Stimulated activated CD4-positive, alpha-beta T cell treated with anti-CD3 and anti-CD28 coated beads, Interleukin-12 subunit alpha, Interleukin-12 subunit beta, amount 100 ng/mL, for 24 hours (primary cell): ENCODE results near the gene FOXA1.

Experiments used
- DNase-seq, 2 experiments: peaks; one replicate each; pipeline ENCODE4 v3.0.0-alpha.2; 2020; ENCODE audit warnings: low read depth in 2 of 2

FOXA1 gene

DNA sequence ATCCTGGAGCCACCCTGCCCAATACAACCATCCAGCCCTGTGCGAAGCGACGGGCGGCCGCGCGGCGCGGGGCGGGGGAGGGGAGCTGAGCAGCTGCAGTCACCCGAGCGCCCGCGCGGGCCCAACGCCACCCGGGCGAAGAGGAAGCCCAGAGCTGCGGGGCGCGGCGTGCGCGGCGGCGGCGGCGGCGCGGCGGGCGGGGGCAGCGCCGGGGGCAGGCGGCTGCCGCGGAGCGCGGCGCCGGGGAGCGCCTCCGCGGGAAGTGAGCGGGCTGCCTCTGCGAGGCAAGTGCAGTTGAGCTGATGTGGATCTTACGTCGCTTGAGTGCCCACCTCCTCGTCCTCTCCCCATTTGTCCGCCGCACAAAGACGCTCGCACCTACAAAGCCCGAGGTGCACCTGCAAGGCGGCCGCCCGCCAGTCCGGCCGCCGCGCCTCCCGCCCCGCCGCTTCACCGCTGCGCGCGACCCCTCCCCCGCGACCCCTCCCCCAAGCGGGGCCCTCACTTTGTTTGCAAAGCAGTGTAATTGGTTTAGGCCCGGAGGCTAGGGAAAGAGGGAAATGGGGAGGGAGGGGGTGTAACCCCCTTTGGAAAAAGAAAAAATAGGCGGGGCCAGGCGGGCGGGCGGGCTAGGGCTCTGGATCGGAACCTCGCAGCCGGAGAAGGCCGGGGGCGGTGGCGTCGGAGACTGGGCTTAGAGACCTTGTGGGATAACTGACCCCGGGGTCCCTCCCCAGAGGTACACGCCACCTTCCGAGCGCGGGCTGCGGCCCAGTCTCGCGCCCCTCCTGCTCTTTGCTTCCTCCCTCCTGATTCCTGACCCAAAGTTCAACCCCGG, at the start of gene FOXA1, which contains the start of gene TTC6:
Gene FOXA1 (minus strand): TSS at position 279 of the 838 bp plus-strand sequence. CDS start 277 bp downstream, at position 2.
Gene TTC6 (plus strand): TSS at position 659 of the 838 bp plus-strand sequence. CDS start 26,436 bp downstream, outside the sequence.
- DNase-seq = no peak

GRCh38 chr14:37643701-37644100, 48.7 kb upstream of the FOXA1 start:
- DNase-seq = no peak

DNA sequence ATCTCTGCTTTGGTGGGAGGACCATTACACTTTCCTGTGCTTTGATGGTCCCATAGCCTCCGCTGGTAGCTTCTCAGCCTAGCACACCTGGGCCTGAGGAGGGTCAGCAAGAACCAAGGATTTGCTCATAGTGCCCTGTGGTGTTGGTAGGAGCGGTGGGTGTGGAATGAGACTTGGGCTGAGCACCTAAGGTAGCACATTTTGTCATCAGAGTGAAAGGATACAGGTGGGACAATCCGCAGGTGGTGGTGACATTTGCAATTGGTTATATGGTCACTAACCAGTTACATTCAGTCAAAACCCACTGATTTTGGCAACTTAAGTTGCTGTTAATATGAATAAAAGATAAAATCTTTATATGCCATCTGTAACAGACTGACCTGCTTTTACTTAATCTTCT, 47.1 kb upstream of the FOXA1 start:
- DNase-seq = no peak

DNA sequence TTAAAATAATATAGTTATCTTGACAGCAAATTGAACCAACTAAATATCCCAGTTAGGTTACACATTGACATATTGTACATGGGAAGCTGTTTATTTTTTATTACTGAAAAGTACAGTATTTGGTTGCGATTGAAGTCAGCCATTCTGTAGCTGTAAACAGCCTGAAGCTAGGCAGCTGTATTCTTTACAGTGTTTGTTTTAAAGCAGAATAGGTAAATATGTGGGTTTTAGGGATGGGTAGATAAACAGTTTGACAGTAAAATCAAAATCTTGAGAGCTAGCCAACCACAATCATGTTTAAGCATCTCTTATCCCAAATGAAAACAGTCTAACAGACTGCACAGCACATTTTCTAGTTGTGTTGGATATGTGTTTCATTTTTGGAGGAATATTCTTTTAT, 46.1 kb upstream of the FOXA1 start:
- no peak for DNase-seq

DNA sequence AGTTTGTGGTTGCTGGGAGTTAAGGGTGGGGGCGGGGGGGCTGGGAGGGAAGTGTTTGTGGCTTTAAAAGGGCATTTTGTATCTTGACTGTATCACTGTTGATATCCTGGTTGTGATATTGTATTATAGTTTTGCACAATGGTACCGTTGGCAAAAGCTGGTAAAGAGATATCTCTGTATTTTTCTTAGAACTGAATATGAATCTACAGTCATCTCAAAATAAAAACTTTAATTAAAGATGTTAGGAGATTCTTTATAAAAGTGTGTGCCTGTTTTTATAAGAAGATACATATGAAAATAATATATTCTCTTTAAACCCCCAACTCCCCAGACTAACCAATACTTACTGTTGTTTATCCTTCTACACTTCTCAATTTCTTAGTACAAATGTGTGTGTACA, 43.5 kb upstream of the FOXA1 start:
- no peak for DNase-seq

GRCh38 chr14:37637341-37637740, 42.3 kb upstream of the FOXA1 start:
- no peak for DNase-seq

DNA sequence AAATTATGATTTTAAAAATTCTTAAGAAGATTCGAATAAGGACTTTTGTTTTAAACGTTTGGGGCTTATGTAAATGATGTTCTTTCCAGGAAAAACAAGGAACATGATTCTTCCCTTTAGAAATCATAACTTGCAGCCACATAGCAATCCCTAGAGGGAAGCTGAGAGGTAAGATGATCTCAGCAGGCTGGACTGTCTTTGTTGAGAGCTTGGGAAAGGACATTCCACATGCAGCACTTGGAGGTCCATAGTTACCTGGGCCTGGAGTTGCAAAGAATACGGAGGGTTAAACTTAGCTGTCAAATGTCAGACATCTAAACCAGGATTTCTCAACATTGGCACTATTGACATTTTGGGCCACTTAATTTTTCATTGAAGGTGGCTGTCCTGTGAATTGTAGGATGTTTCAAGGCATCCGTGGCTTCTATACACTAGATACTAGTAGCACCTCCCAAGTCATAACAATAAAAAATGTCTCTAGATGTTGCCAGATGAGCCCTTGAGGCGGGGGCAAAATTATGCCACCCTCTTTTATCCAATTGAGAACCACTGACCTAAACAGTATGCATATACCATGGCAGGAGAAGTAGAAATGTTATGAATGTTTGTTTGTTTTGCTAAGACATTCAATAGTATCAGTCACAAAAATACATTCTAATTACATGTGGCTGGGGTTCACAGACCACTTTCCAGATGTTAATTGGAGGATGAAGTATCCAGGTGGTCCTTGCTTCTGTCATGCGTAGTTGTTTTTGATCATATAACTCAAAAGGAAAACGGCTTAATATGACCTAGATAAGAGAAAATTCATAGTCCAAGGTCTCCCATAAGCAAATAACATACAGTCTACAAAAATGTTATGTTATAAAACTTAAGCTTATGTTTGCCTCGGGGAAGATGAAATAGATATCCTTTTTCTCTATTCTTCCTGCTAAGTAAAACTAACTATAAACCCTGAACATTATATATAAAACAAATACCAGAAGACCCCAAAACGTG, 30.8 kb upstream of the FOXA1 start:
- no peak for DNase-seq

DNA sequence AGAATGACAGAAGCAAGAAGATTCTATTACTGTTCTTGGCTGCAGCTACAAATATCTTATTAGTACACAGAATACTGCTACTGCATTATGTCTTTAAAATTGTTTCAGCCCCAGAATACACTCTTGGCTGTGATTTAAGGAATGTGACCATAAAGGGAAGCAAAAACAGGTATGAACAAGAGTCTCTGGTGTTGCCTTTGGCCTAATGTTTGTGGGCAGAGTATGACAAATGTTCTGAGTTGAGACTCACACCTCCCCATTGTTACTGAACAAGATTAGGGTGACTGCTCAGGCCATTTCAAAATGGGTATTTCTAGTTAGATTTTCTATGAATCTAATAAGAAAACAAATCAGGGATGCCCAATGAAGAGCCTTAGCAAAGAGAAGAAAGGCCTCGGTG, 28.9 kb upstream of the FOXA1 start:
- no peak for DNase-seq

GRCh38 chr14:37623426-37623951, 28.4 kb upstream of the FOXA1 start:
- no peak for DNase-seq

- no peak for DNase-seq
Observed at GRCh38 chr14:37622231-37622923, 27.3 kb upstream of the FOXA1 start.

DNA sequence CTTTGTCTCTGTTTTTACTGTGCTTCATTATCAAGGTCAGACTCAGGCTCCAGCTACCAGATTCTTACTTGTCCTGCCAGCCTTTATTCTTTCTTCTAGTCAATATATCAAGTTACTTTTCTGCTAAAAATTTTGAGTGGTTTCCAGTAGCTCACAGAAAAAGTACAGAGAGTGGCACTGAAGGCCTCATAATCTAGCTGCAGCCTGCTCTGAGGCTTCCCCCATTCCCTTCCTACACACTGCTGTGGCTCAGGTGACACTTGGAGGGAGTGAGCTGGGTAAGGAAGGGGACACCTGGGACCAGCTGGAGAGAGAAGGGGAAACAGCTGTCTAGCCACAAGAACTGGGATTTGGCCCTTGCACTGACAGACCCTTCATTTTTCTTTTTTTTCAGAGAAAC, 25.8 kb upstream of the FOXA1 start:
- no peak for DNase-seq

DNA sequence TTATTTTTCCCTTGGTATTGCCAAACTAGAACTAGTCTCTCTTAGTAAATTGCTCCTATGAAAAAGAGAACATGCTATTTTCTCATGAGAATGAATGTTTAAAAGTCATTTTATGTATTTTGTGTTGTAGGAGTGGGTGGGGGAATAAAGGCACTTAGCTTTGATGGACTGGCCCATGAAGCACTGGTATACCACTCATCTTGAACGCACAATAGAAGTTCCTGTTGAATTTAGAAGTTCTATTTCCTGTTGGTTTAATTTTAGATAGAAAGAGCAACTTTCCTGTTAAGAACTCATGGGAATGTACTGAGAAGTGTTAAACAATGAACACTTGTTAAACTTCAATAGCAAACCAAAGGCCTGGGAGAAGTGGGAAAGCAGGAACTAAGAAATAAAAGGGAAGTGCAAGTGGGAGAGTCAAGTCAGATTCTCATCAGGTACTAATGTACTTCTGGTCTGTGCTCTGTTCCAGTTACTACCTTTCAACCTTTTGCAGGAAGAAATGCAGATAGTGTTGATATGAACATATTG, 23.5 kb upstream of the FOXA1 start:
- DNase-seq = no peak

DNA sequence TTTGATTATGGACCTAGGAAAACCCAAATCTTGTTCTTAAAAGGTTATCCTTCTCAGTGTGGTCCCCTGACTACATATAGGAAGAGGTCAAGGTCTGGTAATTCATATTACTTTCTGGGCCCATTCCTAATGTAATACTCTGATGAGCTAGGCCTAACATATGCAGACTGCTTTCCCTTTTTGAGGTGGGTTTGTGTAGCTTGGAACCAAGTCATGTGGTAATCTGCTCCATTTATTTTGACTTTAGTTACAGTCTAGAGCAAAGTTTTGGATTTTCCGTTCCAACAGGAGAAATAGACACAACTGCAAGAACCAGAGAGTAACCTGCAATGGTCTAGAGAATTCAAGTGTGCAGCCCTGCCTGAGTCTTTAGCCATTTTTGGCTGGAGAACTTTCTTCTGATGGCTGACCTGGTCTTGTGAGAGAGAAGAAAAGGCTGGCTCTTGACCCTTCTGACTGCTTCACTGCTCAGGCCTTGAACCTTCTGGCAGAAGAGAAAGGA, 22.9 kb upstream of the FOXA1 start:
- DNase-seq = no peak

- DNase-seq = no peak
Observed at GRCh38 chr14:37616853-37617252, 21.8 kb upstream of the FOXA1 start.

DNA sequence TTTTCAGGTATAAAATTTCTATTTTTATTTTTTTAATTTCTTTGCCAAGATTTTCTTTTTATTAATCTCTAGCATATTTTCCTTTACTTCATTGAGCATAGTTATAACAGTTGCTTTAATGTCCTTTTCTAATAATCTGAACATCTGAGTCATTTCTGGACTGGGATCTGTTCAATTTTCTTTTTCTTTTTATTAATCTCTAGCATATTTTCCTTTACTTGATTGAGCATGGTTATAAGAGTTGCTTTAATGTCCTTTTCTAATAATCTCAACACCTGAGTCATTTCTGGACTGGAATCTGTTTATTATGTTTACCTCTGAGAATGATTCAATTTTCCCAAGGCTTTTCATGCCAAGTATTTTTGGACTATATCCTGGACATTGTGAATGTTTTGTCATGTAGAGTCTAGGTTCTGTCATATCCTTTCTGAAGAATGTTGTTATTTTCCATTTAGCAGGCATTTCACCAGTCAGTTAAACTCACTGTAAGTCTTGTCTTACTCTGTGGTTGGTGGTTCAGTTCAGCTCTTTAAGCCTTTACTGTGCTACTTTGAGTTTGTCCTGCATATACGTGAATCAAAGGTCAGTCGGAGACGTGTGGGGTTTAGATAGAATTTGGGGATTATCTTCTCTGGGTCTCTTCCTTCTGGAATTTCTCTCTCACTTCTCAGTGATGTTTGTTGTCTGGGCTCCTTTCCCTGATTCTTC, 20.7 kb upstream of the FOXA1 start:
- DNase-seq = no peak

DNA sequence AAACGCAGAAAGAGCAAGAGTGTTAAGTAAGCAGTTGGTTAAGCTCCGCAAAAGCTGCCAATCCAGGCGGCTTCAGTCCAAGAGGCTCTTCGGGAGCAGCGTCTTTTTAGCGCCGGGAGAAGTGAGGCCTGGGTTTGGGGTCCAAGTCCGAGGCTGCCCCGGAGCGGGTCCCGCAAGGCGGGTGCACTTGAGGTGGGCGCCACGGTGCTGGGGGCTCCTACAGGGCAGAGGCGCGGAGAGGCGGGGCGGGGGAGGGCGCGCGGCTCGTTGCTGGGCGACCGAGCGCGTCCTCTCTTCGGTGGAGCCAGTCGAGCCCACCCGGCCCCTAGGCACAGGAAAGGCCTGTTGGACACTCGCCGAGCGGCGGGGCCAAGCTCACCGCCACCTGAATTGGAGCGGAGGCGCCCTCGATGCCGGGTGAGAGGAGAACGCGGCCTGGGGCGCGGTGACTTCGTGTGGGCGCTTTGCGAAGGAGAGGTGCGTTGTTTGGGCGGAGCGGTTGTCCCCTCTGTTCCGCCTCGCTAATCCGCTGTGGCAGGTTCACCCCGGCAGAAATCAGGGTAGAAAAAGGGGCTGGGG, 16.0 kb upstream of the FOXA1 start:
- DNase-seq = no peak

- DNase-seq = no peak
Observed at GRCh38 chr14:37608649-37609048, 13.6 kb upstream of the FOXA1 start.

GRCh38 chr14:37606678-37607077, 11.6 kb upstream of the FOXA1 start:
- no peak for DNase-seq

GRCh38 chr14:37603688-37604251, 8.7 kb upstream of the FOXA1 start:
- no peak for DNase-seq
